HEK293T (cell line): Measurements from ENCODE around the gene KCNQ1.

Experiments used
- ARNT ChIP-seq: fragments of 450-650 bp; IDR thresholded peaks from 2 replicates; pipeline ENCODE4 v1.6.1; 2017; ENCODE audit warnings: mild to moderate bottlenecking
- BHLHE40 ChIP-seq: fragments of 450-650 bp; IDR thresholded peaks from 2 replicates; pipeline ENCODE4 v1.6.1; 2016; ENCODE audit warnings: mild to moderate bottlenecking, moderate library complexity, borderline replicate concordance
- ELF4 ChIP-seq: fragments of 450-650 bp; IDR thresholded peaks from 2 replicates; pipeline ENCODE4 v1.6.1; 2017; ENCODE audit warnings: antibody characterized with exemption
- FOXA1 ChIP-seq: fragments of 450-650 bp; IDR thresholded peaks from 2 replicates; pipeline ENCODE4 v1.6.1; 2016; ENCODE audit warnings: mild to moderate bottlenecking
- FOXK2 ChIP-seq: fragments of 450-650 bp; IDR thresholded peaks from 2 replicates; pipeline ENCODE4 v1.6.1; 2016; ENCODE audit warnings: mild to moderate bottlenecking
- FOXM1 ChIP-seq: fragments of 450-650 bp; IDR thresholded peaks from 2 replicates; pipeline ENCODE4 v1.6.1; 2017; ENCODE audit warnings: mild to moderate bottlenecking, borderline replicate concordance
- LEF1 ChIP-seq: fragments of 450-650 bp; IDR thresholded peaks from 2 replicates; pipeline ENCODE4 v1.6.1; 2017; ENCODE audit warnings: mild to moderate bottlenecking, borderline replicate concordance
- NFRKB ChIP-seq: fragments of 450-650 bp; IDR thresholded peaks from 2 replicates; pipeline ENCODE4 v1.6.1; 2016; ENCODE audit warnings: mild to moderate bottlenecking, moderate library complexity
- PKNOX1 ChIP-seq: fragments of 450-650 bp; IDR thresholded peaks from 2 replicates; pipeline ENCODE4 v1.6.1; 2016
- SP1 ChIP-seq: fragments of 450-650 bp; IDR thresholded peaks from 2 replicates; pipeline ENCODE4 v1.6.1; 2017
- SUZ12 ChIP-seq: fragments of 450-650 bp; IDR thresholded peaks from 2 replicates; pipeline ENCODE4 v1.6.1; 2016; ENCODE audit warnings: mild to moderate bottlenecking
- TARDBP ChIP-seq: fragments of 450-650 bp; IDR thresholded peaks from 2 replicates; pipeline ENCODE4 v1.6.1; 2016
- ZNF384 ChIP-seq: fragments of 450-650 bp; IDR thresholded peaks from 2 replicates; pipeline ENCODE4 v1.6.1; 2016

- TF ChIP-seq ZNF384 (no peak), TARDBP (no peak), LEF1 (no peak), SUZ12 (no peak), NFRKB (no peak), ARNT (no peak), SP1 (no peak), FOXM1 (no peak), FOXA1 (no peak), PKNOX1 (no peak), FOXK2 (no peak), ELF4 (no peak), BHLHE40 (no peak)
Observed at GRCh38 chr11:2488004-2488403, 43.2 kb downstream of the KCNQ1 start.
